Epidermal melanocyte (primary cell): Measurements from ENCODE around the gene CENPA.
"Not testable (repeated sequence)": the region's sequence is repeated elsewhere in the genome, so short reads cannot be mapped to it uniquely, and the experiment has no call there.

Experiments
- DNase-seq: peaks from one replicate; pipeline ENCODE4 v3.0.0; 2011; ENCODE audit warnings: low spot score; ENCODE audit not compliant: insufficient read length

Gene CENPA

GRCh38 chr2:26786207-26787028 lies 562 bp downstream of the CENPA start:
- no peak for DNase-seq

- DNase-seq: no peak
These were observed 6.9 kb downstream of the CENPA start for GRCh38 chr2:26792720-26793119.

- no peak for DNase-seq
These were observed 7.7 kb downstream of the CENPA start for GRCh38 chr2:26793518-26793917.

GRCh38 chr2:26795135-26795534 lies 9.3 kb downstream of the CENPA start:
- not testable (repeated sequence) for DNase-seq

GRCh38 chr2:26801328-26801727 lies 15.5 kb downstream of the CENPA start:
- DNase-seq: no peak

GRCh38 chr2:26801796-26802195 lies 15.9 kb downstream of the CENPA start:
- DNase-seq: no peak

- no peak for DNase-seq
These were observed 19.4 kb downstream of the CENPA start for GRCh38 chr2:26805241-26805676.

GRCh38 chr2:26807788-26808460 lies 22.1 kb downstream of the CENPA start:
- DNase-seq: no peak

- DNase-seq: no peak
These were observed 23.4 kb downstream of the CENPA start for GRCh38 chr2:26809211-26809610.

GRCh38 chr2:26809876-26810577 lies 24.2 kb downstream of the CENPA start:
- no peak for DNase-seq

- no peak for DNase-seq
These were observed 25.4 kb downstream of the CENPA start for GRCh38 chr2:26811261-26811660.

GRCh38 chr2:26811791-26812694 lies 26.2 kb downstream of the CENPA start:
- DNase-seq: no peak

- DNase-seq: no peak
These were observed 26.9 kb downstream of the CENPA start for GRCh38 chr2:26812731-26813130.

- not testable (repeated sequence) for DNase-seq
These were observed 28.4 kb downstream of the CENPA start for GRCh38 chr2:26814072-26814765.

- DNase-seq: no peak
These were observed 31.0 kb downstream of the CENPA start for GRCh38 chr2:26816893-26817292.

- no peak for DNase-seq
These were observed 32.4 kb downstream of the CENPA start for GRCh38 chr2:26818255-26818654.

- no peak for DNase-seq
These were observed 33.1 kb downstream of the CENPA start for GRCh38 chr2:26818972-26819371.

- DNase-seq: no peak
These were observed 35.1 kb downstream of the CENPA start for GRCh38 chr2:26820932-26821331.

GRCh38 chr2:26822877-26823276 lies 37.0 kb downstream of the CENPA start:
- no peak for DNase-seq

- DNase-seq: no peak
These were observed 52.5 kb downstream of the CENPA start for GRCh38 chr2:26838121-26838906.
